ENCODE results near the gene TET1.

- TF ChIP-seq, protein P1, sequence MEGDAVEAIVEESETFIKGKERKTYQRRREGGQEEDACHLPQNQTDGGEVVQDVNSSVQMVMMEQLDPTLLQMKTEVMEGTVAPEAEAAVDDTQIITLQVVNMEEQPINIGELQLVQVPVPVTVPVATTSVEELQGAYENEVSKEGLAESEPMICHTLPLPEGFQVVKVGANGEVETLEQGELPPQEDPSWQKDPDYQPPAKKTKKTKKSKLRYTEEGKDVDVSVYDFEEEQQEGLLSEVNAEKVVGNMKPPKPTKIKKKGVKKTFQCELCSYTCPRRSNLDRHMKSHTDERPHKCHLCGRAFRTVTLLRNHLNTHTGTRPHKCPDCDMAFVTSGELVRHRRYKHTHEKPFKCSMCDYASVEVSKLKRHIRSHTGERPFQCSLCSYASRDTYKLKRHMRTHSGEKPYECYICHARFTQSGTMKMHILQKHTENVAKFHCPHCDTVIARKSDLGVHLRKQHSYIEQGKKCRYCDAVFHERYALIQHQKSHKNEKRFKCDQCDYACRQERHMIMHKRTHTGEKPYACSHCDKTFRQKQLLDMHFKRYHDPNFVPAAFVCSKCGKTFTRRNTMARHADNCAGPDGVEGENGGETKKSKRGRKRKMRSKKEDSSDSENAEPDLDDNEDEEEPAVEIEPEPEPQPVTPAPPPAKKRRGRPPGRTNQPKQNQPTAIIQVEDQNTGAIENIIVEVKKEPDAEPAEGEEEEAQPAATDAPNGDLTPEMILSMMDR (IDR thresholded peaks at IDR 0.05): no peak
- TF ChIP-seq EP300 (IDR thresholded peaks at IDR 0.05) (no peak), POLR2A (IDR thresholded peaks at IDR 0.05; ENCODE audit: low read depth) (no peak)
Measured at GRCh38 chr10:68633816-68634466, 73.8 kb downstream of the TET1 start.
